NCI-H2081 treated with DMSO at 0.1 percent for 48 hours (cell line): ENCODE measurements around the gene PACS1.
"Not testable (repeated sequence)": the region's sequence is repeated elsewhere in the genome, so short reads cannot be mapped to it uniquely, and the experiment has no call there.

Experiments used
- DNase-seq: peaks from one replicate; lab custom pipeline; 2025; lab: John Stamatoyannopoulos, UW

PACS1 gene

DNA sequence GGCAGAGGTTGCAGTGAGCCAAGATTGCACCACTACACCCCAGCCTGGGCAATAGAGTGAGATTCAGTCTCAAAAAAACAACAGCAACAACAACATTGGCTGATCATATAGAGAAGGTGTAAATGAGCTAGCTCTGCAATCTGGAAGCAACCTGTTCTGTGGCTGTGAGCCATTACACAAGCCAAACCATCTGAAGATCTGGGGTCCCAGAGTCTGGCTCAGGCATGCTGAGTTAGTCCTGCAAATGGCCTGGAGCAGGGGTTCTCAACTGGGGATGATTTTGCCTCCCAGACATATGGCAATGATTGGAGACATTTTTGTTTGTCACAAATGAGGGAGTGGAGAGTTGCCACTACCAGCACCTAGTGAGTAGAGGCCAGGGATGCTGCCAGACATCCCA, 156.0 kb downstream of the PACS1 start:
- no peak for DNase-seq

DNA sequence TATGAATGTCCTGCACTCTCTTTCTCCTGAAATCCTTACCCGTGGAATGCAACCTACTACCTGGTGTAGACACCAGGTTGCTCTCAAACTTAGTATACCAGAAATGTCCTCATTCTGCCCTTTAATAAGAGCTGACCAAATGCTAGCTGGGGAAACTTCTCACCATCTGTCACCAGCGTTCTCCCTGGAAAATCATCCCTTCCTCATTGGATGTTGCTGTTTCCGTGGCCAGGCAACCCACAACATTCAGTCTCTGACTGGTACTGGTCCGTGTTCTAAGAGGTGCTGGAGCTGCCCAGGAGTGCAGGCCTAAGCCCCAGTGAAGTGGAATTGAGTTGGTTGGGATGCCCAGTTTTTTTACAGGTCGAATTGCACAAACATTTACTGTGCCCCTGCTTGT, 157.6 kb downstream of the PACS1 start:
- DNase-seq = no peak

DNA sequence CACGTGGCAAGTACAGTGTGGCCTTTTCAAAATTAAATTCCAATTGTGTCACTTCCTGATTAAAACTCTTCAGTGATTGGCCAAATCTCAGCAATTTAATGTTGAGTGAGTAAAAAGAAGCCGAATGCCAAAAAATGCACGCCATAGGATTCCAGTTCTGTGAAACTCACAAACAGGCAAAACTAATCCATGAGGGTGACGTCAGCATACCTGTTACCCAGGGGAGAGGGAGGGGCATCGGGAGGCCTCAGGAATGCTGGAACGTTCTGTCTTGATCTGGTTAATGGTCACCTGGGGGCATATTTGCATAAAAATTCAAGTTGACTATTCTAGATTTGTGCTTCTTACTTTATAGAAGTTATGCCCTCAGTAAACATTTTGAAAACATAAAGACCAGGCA, 158.4 kb downstream of the PACS1 start:
- no peak for DNase-seq

DNA sequence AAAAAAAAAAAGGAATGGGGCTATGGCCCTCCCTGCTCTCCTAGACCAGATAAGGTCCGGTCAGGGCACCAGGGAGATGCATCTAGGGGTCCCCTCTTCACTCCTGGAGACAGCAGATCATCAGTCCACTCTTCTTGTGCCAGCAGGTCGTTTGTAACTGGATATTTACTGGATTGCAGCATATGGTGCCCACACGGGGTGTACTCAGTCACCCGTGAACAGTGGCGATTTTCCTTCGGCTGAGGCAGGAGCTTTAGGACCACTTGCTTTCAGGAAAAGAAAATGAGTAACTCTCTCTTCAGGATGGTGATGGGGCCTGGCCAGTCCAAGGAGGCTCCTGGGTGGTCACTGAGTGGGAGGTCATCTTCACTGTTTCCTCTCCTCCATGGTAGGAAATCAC, 160.1 kb downstream of the PACS1 start:
- DNase-seq = no peak

DNA sequence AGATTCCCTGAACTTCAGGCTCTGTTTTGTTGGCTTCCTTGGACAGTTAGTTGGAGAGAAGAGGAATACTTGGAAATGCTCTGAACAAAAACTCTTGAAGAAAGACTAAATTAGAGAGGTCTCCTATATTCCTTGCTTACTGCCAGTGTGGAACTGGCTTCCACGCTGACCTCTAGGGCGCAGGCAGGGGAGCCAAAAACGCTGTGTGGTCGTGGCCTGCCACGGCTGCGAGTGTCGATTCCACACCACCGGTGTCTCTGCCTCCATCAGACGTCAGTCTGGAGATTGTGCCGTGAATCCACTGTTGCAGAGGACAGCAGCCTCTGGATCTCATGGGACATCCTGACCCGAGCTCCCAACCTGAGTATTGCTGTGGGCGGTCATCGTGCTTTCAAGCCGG, 160.9 kb downstream of the PACS1 start:
- DNase-seq = no peak

DNA sequence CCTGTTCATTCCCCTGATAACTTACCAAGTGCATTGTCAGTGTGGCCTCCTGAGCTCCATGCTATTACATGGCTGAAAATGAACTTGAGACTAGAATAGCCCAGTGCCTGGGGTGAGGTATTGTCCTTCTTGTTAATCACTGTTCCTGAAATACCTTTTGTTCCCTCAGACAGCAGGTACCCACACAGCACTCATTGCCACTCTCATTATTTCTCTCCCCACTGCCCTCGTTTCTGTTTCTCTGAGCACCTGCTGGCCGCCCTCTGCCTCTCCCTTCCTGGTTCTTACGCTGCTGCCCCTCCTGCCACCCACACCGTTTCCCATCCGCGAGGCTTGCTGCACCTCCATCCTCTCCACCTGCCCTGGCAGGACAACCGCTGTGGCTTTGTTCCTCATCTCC, 161.5 kb downstream of the PACS1 start:
- DNase-seq = peak; percentile 43

DNA sequence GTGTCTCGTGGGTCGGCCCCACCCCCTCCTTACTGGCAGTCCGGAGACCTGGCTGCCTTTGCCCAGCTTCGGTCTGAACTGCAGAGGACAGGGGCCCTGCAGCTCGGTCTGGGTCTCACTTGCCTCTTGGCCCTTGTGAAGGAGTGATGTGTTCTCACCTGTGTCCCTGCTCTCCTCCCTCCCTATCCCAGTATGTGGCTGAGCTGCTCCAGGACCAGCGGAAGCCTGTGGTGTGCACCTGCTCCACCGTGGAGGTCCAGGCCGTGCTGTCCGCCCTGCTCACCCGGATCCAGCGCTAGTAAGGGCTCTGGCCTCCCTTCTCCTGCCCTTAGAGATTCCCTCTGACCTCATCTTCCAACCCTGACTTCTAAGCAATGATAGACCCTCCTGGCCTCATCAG, 162.7 kb downstream of the PACS1 start:
- no peak for DNase-seq

DNA sequence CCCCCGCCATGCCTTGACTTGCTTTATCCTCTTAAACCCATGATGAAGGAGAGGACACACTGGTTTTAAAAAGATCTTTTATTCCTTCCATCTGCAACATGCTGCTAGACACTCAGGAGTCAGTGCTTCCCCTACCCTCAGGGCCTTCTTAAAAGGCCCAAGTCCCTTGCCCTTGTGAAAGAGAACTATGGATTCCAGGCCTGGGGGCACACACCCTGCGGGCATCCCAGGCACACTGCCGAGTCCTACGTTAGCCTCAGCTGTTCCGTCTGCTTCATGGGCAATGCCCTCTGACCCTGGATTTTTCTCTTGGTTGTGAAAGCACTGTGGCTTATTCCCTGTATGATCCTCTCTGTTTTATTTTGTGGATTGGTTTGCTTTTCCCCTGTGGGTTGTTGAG, 163.2 kb downstream of the PACS1 start:
- no peak for DNase-seq

DNA sequence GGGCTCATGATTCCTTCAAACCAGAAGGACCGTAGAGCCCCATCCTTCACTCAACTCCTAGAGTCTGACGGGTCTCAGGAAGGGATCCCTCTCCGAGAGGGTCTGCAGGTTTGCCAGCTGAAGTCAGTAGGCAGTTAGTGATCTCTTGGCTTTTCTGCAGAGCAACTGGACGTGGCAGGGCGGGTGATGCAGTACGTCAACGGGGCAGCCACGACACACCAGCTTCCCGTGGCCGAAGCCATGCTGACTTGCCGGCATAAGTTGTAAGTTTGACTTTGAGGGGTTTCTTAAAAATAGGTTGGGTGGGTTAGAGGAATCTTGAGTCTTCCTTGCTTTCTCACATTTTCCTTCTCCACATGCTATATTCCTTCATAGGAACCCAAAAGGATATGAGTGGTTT, 165.1 kb downstream of the PACS1 start:
- no peak for DNase-seq

DNA sequence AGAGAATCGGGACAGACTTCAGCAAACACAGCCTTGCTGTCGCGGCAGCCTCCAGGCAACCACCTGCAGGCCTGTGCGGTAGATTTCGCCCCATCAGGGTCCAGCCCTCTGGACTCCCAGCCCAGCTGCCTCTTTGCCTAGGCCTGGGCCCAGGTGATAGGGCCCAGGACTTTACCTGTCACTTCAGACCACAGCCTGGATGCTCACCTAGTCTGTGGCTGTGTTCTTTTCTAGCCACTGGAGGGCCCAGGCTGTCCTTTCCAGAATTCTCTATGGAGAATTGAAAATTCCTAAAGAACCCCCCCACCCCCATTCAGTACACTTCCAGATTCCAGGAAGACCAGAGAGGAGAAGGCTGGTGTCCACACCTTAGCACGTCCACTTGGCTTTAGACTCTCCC, 167.8 kb downstream of the PACS1 start:
- no peak for DNase-seq

DNA sequence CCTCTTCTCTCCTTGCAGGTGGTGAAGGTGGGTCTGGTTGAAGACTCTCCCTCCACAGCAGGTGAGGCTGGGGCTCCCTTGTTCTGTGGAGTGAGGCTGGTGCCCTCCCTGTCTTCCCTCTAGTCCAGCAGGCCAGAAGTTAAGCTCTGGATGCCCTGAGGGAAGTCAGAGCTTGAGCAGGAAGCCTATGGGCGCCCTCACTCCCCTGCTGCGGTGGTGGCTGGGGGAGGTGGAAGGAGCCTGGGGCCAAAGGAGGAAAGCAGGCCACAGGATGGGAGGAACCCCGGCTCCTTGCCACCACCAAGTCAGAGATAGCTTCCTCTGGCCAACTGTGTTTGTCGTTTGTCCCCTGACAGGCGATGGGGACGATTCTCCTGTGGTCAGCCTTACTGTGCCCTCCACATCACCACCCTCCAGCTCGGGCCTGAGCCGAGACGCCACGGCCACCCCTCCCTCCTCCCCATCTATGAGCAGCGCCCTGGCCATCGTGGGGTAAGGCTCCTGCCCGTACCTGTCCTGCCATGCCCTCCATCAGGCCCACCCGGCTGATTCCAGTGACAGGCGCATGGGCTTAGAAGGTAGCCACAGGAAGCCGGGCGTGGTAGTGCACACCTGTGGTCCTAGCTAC, 168.8 kb downstream of the PACS1 start:
- DNase-seq = no peak

DNA sequence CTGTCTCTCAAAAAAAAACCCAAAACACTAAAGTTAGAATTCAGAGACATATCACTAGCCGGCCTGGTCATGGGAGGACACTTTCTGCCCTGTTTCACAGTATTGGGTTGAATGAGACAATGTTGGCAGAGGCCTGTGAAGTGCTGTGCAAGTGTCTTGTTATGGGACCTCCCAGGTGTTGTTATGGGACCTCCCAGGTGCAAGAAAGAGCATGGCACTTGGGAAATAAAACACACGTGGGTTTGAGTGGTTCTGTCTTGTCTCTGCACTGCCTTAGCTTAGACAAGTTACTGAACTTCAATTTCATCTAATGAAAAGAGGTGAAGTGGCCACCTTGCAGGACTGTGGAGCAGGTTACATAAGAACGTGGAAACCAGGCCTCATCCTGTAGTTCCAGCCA, 169.4 kb downstream of the PACS1 start:
- no peak for DNase-seq

DNA sequence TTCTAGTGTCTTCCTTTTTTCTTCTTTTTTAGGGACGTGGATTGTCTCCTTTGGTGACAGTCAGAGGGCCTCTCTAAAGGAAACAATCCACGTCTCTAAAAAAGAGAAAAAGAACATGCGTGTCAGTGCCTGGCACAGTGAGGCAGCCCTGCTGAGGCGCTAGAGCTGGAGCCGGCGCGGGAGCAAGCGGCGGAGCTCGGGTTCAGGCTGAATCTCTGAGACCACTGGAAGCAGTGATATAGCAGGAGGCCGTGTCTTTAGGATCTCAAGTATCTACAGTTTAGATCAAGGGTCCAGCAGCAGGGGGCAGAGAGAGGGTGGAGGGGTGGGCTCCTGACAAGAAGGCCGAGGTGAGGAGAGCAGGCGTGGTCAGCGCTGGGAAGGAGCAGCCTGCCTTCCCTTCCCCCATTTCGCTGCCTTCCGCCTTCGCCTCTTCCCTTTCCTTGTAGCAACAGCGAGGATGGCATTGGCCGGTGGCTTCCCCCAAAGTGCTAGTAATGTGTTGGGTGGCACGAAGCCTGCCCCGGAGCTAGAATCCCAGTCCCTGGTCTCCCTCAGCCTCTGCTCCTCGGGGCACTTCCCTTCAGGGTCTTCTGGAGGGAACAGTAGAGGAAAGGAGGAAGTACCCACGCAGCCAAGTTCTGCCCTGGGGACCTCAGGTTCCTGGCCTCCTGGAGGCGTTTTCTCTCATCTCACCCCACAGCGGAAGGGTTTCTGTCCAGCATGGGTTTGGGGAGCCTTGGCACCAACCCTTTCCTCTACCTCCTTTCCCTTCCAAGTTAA, 170.1 kb downstream of the PACS1 start:
- DNase-seq = no peak

DNA sequence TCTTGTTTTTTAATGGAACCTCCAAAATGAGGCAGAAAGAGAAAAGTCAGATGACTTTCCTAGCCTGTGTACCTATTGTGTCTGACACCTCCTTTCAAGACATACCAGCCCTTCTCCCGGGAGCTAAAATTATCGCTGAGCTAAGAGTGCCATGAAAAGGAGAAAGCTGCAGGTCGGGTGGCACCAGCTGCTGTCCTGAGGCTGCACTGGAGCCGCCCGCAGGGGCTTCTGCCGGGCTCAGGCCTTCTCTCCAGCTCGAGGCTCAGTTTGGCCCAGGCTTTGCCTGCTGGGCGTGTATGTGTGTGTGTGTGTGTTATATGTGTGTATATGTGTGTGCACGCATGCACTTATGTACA, 170.7 kb downstream of the PACS1 start:
- DNase-seq = no peak

DNA sequence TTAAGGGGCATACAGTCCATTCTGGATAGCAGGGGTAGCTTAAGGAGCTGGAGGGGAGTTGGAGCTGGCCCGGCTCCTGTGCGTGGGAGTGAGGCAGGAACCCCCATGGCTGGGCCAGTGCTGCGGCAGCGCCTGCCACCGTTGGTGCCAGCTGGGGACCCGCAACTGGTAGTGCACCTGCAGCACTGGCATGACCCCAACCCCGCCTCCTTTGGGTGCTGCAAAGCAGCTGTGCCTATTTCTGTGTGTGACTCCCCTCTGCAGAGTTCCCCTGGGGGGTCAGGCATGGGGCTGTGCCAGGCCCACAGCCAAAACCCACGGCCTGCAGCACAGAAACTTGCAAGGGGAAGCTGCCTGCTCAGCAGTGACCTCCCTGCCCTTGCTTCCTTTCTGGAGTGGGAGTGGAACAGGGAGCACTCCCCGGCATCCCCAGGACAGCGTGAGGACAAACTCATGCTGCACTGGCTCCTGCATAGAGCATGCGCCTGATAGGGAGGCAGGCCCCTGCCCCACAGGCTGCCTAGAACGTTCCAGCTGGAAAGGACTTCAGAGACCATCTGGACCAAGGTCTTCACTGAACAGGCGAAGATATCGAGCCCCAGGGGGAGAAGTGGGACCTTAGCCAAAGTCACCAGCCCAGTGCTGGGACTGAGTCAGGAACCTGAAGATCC, 172.2 kb downstream of the PACS1 start:
- no peak for DNase-seq

DNA sequence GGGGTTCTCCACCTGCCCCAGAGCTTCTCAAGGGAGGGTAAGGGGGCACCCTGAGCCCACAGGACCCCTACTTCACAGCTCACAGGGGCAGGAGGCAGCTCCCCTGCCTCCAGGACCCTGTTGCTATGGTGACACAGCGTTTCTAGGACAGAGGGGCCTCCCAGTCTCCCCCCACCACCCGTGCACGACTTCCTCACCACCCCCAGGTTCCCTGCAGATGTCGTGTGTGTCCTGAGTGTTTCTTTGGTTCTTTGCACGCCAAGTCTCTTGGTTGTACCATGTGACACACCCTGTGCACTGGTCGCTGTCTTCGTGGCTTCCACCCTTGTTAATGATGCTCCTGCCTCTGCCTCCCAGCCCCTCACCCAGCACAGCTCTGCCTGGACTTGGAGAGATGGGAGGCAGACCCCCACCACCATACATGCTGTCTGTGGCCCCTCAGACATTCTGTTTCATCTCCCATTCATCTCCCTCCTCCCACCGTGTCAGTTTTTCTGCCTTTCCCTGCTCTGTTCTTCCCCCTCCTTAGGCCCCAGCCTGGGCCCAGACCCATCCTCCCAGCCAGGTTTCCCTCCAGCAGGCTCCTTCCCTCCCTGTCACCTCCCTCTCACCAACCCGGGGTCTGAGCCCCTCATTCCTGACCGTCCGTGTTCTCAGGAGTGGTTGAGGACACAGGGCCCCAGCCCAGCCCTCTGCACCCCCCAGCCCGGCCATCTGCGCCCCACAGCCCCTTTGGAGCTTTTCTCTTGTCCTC, 173.9 kb downstream of the PACS1 start:
- no peak for DNase-seq

DNA sequence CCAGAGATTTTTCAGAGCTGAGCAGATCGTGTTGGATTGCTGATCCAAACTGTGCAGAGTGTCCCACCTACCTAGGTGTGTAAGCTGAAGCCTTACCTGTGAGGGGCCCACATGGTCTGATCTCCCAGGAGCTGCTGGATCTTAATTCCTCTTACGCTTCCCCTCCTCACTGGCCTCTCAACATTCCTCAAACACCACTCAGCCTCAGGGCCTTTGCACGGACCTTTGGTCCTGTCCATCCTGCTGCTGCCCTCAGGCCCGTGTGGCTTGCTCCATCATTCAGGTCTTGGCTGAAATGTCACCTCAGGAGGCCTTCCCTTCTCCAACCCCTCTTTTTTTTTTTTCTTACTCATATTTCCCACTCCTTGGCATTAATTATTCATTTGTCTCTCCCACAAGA, 177.2 kb downstream of the PACS1 start:
- no peak for DNase-seq

DNA sequence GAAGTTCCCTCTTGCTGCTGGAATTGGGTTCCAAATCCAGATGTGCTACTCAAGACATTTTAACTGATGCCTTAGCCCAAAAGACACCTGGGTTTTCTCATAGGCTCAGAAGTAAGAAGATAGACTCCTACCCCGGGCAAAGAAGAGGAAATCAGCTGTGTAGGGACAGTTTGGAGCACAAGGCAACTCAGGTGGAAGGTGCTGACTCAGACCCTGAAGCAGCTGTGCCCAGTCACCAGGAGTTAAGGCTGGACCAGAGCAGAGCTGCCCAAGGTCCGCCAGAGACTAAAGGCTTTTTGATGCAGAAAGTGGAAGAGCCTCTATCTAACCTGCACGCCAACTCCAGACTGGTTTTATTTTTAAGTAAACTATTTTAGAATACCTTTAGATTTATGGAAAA, 177.7 kb downstream of the PACS1 start:
- DNase-seq = no peak

DNA sequence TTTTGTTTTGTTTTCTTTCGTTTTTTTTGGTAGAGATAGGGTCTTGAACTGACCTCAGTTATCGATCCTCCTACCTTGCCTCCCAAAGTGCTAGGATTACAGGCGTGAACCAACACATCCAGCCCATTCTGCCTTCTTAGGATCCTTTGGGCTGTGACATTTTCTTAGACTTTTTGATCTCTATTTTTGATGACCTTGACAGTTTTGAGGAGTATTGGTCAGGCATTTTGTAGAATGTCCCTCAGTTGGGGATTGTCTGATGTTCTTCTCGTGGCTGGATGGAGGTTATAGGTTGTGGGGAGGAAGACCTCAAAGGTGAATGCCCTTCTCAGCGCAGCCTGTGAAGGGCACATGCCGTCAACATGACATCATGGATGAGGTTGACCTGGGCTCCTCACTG, 178.8 kb downstream of the PACS1 start:
- DNase-seq = no peak

DNA sequence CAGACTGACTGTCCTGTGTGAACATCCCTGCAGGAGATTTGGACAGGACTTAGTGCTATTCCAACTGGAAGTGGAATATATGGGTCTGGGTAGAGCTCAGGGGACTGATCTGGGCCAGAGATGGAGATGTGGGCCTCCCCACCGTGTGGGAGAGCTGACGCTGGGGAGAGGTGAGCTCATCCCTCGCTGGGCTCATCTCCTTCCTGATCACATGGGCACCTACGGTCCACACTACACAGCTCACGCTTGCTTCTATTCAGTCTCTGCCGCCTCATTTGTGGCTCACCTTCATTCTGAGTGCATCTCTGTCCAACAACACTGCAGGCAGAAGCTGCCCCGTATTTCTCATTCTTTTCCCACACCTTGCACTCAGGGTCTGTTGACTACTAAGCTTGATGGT, 181.7 kb downstream of the PACS1 start:
- DNase-seq = no peak

DNA sequence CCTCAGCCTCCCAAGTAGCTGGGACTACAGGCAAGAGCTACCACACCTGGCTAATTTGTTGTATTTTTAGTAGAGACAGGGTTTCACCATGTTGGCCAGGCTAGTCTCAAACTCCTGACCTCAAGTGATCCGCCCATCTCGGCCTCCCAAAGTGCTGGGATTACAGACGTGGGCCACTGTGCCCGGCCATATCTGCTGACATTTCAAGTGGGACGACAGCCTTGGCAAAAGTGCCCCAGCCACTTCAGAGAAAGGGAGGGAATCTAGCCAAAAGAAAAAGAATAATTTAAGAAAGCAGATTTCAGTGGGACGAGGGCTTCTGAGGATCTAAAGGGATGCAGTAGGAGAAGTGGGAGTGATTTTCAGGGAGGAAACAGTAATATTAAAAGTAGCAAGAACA, 183.0 kb downstream of the PACS1 start:
- not testable (repeated sequence) for DNase-seq

DNA sequence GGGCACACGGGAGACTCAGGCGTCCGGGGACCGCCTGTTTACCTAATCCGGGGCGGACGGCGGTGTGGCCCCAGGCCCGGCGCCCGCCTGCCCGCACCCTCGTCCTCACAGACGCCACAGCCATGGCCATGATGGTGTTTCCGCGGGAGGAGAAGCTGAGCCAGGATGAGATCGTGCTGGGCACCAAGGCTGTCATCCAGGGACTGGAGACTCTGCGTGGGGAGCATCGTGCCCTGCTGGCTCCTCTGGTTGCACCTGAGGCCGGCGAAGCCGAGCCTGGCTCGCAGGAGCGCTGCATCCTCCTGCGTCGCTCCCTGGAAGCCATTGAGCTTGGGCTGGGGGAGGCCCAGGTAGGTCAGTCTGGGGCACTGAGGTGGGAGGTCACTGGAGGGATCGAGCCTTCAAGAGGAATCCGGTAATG, 188.4 kb downstream of the PACS1 start:
- no peak for DNase-seq

DNA sequence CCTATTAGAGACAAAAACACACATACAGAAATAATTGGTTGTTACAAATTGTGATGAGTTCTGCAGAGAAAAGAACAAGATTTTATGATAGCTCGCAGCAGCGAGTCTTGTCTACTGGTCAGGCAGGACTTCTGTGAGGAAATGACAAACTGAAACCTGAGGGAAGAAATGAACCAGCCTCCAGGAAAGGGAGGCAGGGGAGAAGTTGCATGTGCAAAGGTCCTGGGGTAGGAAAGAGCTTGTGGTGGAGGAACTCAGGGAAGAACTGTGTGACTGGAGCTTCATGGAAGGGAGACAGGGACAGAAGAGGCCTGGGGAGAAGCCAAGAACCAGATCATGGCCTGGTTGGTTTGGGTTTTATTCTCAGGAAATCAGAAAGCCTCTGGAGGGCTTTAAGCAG, 189.2 kb downstream of the PACS1 start:
- DNase-seq = no peak
